Measurements from ENCODE around the gene SYT2.
"Not testable (repeated sequence)": the region's sequence is repeated elsewhere in the genome, so short reads cannot be mapped to it uniquely, and the experiment has no call there.

GRCh38 chr1:202612036-202612435, 98.2 kb downstream of the SYT2 start:
- not testable (repeated sequence) for TF ChIP-seq POLR2A, CTCF, EP300, POLR2AphosphoS5 (IDR thresholded peaks at IDR 0.05)
